Body of pancreas (tissue), 4 donors: ENCODE data around the gene DTL. TPM values are rescaled to one million over a fixed set of nuclear protein-coding genes. Genes with fewer than 3 reads are reported as not detected.

Experiments used
- ATAC-seq: fragments of 150-250 bp; one replicate; pipeline ENCODE4 v1.9.1; 2016
- DNase-seq, 4 donors: peaks; one replicate each; pipeline ENCODE4 v3.0.0-alpha.2; 2019
- H3K27ac ChIP-seq, 4 donors: fragments of 200-600 bp; sonication (generic); 1 replicate in 3 of 4; 2 replicates in 1 of 4; pipeline versions ENCODE4 v1.5.1 to v1.6.1; 2016 to 2019; ENCODE audit warnings: mild to moderate bottlenecking in 1 of 4, mixed read lengths in 1 of 4, moderate library complexity in 1 of 4
- H3K27me3 ChIP-seq, 2 donors: fragments of 200-600 bp; sonication (generic); one replicate each; pipeline ENCODE4 v1.6.0; 2016; ENCODE audit warnings: mild to moderate bottlenecking in 1 of 2
- H3K36me3 ChIP-seq, 2 donors: fragments of 200-600 bp; sonication (generic); replicated peaks in 1 of 2; 2 replicates each; pipeline ENCODE4 v1.5.1; 2016; ENCODE audit warnings: low read depth in 2 of 2; ENCODE audit not compliant: insufficient read depth in 1 of 2
- H3K4me1 ChIP-seq: fragments of 200-600 bp; sonication (generic); one replicate; pipeline ENCODE4 v1.6.0; 2016
- H3K4me3 ChIP-seq, 2 donors: fragments of 200-600 bp; sonication (generic); 1 replicate in 1 of 2; 2 replicates in 1 of 2; pipeline ENCODE4 v1.5.1; 2016 to 2019
- H3K9me3 ChIP-seq, 3 donors: fragments of 200-600 bp; sonication (generic); 1 replicate in 2 of 3; 2 replicates in 1 of 3; pipeline ENCODE4 v1.5.1; 2016
- POLR2A ChIP-seq, 3 donors: fragments of 450-650 bp; IDR thresholded peaks; one replicate each; pipeline ENCODE4 v1.6.1; 2016; ENCODE audit warnings: antibody characterized with exemption in 3 of 3, mild to moderate bottlenecking in 2 of 3
- WGBS, 2 donors: methylation state at CpG; one replicate each; pipeline ENCODE4 v1.1.5; 2017; 5-methylcytosine and 5-hydroxymethylcytosine counted together
- intact Hi-C: fragments of 100-400 bp; cut with DNase I; formaldehyde crosslinking; loops from one replicate; pipeline ENCODE4 v1.15.1; 2023
- total RNA-seq, 2 donors: library from RNA; depleted of rRNA; stranded (reverse); fragments of >200 nt; gene quantifications; one replicate each; pipeline ENCODE4 v1.1.0, GENCODE V29; 2016
- TF ChIP-seq, protein P1 (sequence below), 7 experiments: fragments of 450-650 bp in 4 of 7; fragments of 200-600 bp in 3 of 7; sonication (generic) in 3 of 7; IDR thresholded peaks; one replicate each; pipeline ENCODE4 v1.5.1; 2016 to 2019; ENCODE audit warnings: antibody characterized with exemption in 7 of 7

The DTL gene
- total RNA-seq, 2 donors from 2014 or later, result under 0.01 TPM; not detected in 1

DNA sequence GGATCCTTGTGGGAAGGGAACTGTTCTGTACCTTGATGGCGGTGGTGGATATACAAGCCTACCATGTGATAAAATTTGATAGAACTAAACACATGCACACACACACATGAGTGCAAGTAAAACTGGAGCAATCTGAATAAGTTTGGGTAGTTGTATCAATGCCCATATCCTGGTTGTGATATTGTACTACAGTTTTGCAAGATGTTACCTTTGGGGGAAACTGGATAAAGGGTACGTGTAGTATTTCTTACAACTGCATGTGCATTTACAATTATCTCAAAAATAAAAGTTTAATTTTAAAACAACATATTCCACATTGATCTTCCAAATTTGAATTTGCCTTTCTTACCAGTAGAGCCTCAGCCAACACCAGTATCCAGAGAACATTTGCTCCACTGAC is 99.6 kb downstream of the DTL start:
- no peak overlapping the region for H3K27ac ChIP-seq
- no peaks in the 10 kb centered on the region for H3K27me3 ChIP-seq
- no peak for DNase-seq
- H3K4me1 ChIP-seq, result no peaks in the 10 kb centered on the region
- 96 to 100% methylated on average over 2 of the region's 2 CpGs for WGBS, 2 donors
- no peaks in the 10 kb centered on the region for H3K36me3 ChIP-seq
- intact Hi-C loops, result no loop called here
- H3K9me3 ChIP-seq, result no peaks in the 10 kb centered on the region
- TF ChIP-seq, protein P1, sequence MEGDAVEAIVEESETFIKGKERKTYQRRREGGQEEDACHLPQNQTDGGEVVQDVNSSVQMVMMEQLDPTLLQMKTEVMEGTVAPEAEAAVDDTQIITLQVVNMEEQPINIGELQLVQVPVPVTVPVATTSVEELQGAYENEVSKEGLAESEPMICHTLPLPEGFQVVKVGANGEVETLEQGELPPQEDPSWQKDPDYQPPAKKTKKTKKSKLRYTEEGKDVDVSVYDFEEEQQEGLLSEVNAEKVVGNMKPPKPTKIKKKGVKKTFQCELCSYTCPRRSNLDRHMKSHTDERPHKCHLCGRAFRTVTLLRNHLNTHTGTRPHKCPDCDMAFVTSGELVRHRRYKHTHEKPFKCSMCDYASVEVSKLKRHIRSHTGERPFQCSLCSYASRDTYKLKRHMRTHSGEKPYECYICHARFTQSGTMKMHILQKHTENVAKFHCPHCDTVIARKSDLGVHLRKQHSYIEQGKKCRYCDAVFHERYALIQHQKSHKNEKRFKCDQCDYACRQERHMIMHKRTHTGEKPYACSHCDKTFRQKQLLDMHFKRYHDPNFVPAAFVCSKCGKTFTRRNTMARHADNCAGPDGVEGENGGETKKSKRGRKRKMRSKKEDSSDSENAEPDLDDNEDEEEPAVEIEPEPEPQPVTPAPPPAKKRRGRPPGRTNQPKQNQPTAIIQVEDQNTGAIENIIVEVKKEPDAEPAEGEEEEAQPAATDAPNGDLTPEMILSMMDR (IDR thresholded peaks at IDR 0.05), result no peak
- TF ChIP-seq POLR2A (IDR thresholded peaks at IDR 0.05), result no peak
- no peak for ATAC-seq
- H3K4me3 ChIP-seq, result no peak overlapping the region

DNA sequence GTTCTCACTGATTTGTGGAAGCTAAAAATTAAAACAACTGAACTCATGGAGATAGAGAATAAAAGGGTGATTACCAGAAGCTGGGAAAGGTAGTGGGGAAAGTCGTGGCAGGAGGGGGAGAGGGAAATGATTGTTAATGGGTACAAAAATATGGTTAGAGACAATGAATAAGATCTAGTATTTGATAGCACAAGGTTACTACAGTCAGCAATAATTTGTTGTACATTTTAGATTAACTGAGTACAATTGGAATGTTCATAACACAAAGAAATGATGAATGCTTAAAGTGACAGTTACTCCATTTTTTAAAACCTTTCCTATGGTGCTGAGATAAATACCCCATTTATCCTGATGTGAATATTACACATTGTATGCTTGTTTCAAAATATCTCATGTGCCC is 102.3 kb downstream of the DTL start:
- ATAC-seq, result no peak
- Histone ChIP-seq H3K9me3 (no peaks in the 10 kb centered on the region), H3K27me3 (no peaks in the 10 kb centered on the region), H3K27ac (no peak overlapping the region), H3K4me1 (no peaks in the 10 kb centered on the region), H3K36me3 (no peaks in the 10 kb centered on the region), H3K4me3 (no peak overlapping the region)
- WGBS, 2 donors, result 60 to 61% methylated on average over 1 of the region's 1 CpG
- DNase-seq, result no peak
- intact Hi-C loops, result no loop called here
- no peak for TF ChIP-seq POLR2A (IDR thresholded peaks at IDR 0.05)
- TF ChIP-seq, protein P1 (IDR thresholded peaks at IDR 0.05), result no peak

GRCh38 chr1:212138457-212138856 is 102.9 kb downstream of the DTL start:
- ATAC-seq (peak; percentile 81), DNase-seq (peak; percentile 27 to 51 (median 43))
- Histone ChIP-seq H3K36me3 (no peaks in the 10 kb centered on the region), H3K27me3 (no peaks in the 10 kb centered on the region), H3K4me3 (no peak overlapping the region), H3K27ac (no peak overlapping the region), H3K4me1 (no peaks in the 10 kb centered on the region), H3K9me3 (no peaks in the 10 kb centered on the region)
- TF ChIP-seq, protein P1 (IDR thresholded peaks at IDR 0.05), result peak in 4 of 7 experiments; percentile 17 to 43 (median 30)
- no peak for TF ChIP-seq POLR2A (IDR thresholded peaks at IDR 0.05)
- WGBS, 2 donors, result 40 to 57% methylated on average over 4 to 5 of the region's 5 CpGs
- intact Hi-C loops, result no loop called here

DNA sequence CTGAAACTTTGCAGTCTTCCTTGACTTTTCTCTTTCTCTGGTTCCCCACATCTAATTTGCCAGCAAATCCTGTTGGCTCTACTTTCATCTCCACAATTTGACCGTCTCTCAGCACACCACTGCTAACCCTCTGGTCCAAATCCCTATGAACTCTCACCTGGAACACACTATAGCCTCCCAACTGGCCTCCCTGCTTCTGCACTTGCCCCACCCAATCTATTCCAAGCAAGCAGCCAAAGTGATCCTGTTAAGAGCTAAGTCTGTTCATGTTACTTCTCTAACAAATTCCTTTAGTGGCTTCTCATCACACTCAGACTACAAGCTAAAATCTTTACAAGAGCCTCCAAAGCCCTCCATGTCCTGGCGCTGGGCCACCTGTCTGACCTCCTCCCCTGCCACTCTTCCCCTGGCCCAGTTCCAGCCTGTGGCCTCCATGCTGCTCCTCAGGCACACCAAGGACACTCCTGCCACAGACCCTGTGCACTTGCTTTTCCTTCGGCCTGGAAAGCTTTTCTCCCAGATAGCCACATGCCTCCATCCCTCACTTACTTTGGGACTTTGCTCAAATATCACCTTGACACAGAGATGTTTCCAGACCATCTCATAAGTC is 104.1 kb downstream of the DTL start:
- DNase-seq (peak in 2 of 4 donors; percentile 26 to 32), ATAC-seq (no peak)
- intact Hi-C loops, result no loop called here
- Histone ChIP-seq H3K27ac (no peak overlapping the region), H3K9me3 (no peaks in the 10 kb centered on the region), H3K36me3 (no peaks in the 10 kb centered on the region), H3K4me3 (no peak overlapping the region), H3K27me3 (no peaks in the 10 kb centered on the region), H3K4me1 (no peaks in the 10 kb centered on the region)
- TF ChIP-seq POLR2A (IDR thresholded peaks at IDR 0.05), result no peak
- TF ChIP-seq, protein P1 (IDR thresholded peaks at IDR 0.05), result no peak
- 81 to 84% methylated on average over 3 of the region's 3 CpGs for WGBS, 2 donors

DNA sequence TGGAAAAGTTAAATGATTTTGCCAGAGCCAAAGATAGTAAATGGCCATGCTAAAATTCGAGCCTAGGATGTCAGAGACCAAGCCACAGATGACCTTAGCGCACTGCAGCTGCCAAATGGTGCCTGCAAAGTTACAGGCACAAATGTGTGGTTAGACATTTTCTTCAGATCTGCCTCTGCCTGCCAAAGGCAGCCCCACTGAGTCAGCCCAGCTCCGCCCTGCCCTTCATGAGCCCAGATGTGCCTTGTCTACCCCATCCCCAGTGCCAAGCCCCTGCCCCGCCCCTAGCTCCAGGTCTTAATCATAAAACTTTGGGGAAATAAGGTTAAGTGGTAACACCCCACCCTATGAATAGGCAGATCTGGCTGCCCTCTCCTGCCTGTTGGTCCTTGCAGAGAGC is 105.9 kb downstream of the DTL start:
- no peak for TF ChIP-seq POLR2A (IDR thresholded peaks at IDR 0.05)
- TF ChIP-seq, protein P1 (IDR thresholded peaks at IDR 0.05), result no peak
- 91 to 92% methylated on average over 4 of the region's 4 CpGs for WGBS, 2 donors
- ATAC-seq, result no peak

More for the DNA sequence above, 105.9 kb downstream of the DTL start:
- Histone ChIP-seq H3K27me3 (no peaks in the 10 kb centered on the region), H3K27ac (no peak overlapping the region), H3K4me1 (no peaks in the 10 kb centered on the region), H3K9me3 (no peaks in the 10 kb centered on the region), H3K4me3 (no peak overlapping the region), H3K36me3 (no peaks in the 10 kb centered on the region)
- DNase-seq, result no peak
- intact Hi-C loops, result no loop called here
